HepG2 (cell line): ENCODE measurements around the gene HEXD. TPM values are rescaled to one million over a fixed set of nuclear protein-coding genes. Genes with fewer than 3 reads are reported as not detected.

Source experiments
- ATAC-seq: fragments of 200-7000 bp; cut with Tn5 transposase; 3 replicates; pipeline ENCODE4 v1.9.1; 2020; ENCODE audit warnings: mild to moderate bottlenecking, moderate library complexity
- BruUV-seq: library from RNA; stranded (reverse); fragments of 400-500 nt; replicated peaks from 2 replicates; lab custom pipeline; 2021; lab: Mats Ljungman, UMichigan
- CTCF ChIA-PET: fragments of 300-600 bp; formaldehyde crosslinking; extraction: SDS; loops from one replicate; lab custom pipeline; 2021; ENCODE audit warnings: low total read pairs, inconsistent platforms, low intra/inter-chr PET ratio; lab: Yijun Ruan, JAX
- POLR2A ChIA-PET: fragments of 350-600 bp; sonication (Branson Sonifier 250); formaldehyde crosslinking; loops from one replicate; lab custom pipeline; 2020; ENCODE audit warnings: antibody characterized with exemption, inconsistent platforms; lab: Yijun Ruan, JAX
- DNase-seq: peaks from one replicate; pipeline ENCODE4 v3.0.0-alpha.2; 2015; ENCODE audit warnings: low spot score
- FAIRE-seq: peaks from 3 replicates; lab custom pipeline; 2011; peaks lifted over from hg19 to GRCh38; lab: Jason Lieb, UNC
- H2AFZ ChIP-seq: one replicate; pipeline ENCODE4 v1.6.1; 2011; ENCODE audit warnings: low read length, inconsistent platforms
- H3K27ac ChIP-seq: fragments of 300-600 bp; 3 replicates; pipeline ENCODE4 v1.8.0; 2011; ENCODE audit warnings: mixed run types, mild to moderate bottlenecking, mixed read lengths, low read length, inconsistent platforms; ENCODE audit not compliant: insufficient read depth; ENCODE audit errors: extremely low read length
- H3K27me3 ChIP-seq, 2 experiments: fragments of 200-600 bp in 1 of 2; 2 replicates in 1 of 2; 3 replicates in 1 of 2; pipeline versions ENCODE4 v1.6.0 to v1.8.0; 2011; ENCODE audit warnings: low read length in 2 of 2, mild to moderate bottlenecking in 2 of 2, moderate library complexity in 2 of 2, inconsistent platforms in 1 of 2; ENCODE audit not compliant: insufficient read depth in 2 of 2, control insufficient read depth in 1 of 2
- H3K36me3 ChIP-seq, 2 experiments: fragments of 200-600 bp in 1 of 2; replicated peaks in 1 of 2; 2 replicates in 1 of 2; 3 replicates in 1 of 2; pipeline versions ENCODE4 v1.5.1 to v1.8.0; 2011; ENCODE audit warnings: low read length in 2 of 2, inconsistent platforms in 1 of 2; ENCODE audit not compliant: insufficient read depth in 2 of 2, control insufficient read depth in 1 of 2
- H3K4me1 ChIP-seq: 2 replicates; pipeline ENCODE4 v1.5.1; 2012; ENCODE audit warnings: low read length, inconsistent platforms; ENCODE audit not compliant: insufficient read depth
- H3K4me2 ChIP-seq: 2 replicates; pipeline ENCODE4 v1.6.0; 2011; ENCODE audit warnings: low read depth, low read length, inconsistent platforms
- H3K4me3 ChIP-seq, 3 experiments: fragments of 200-600 bp in 1 of 3; sonication (generic), shearing (Covaris generic) in 1 of 3; replicated peaks in 1 of 3; 2 replicates each; pipeline ENCODE4 v1.5.1; 2011 to 2016; ENCODE audit warnings: low read length in 3 of 3, inconsistent platforms in 2 of 3, low read depth in 2 of 3, mild to moderate bottlenecking in 2 of 3, control low read depth in 1 of 3, mixed read lengths in 1 of 3; ENCODE audit not compliant: insufficient read depth in 1 of 3
- H3K79me2 ChIP-seq: one replicate; pipeline ENCODE4 v1.6.1; 2011; ENCODE audit warnings: low read length, inconsistent platforms; ENCODE audit not compliant: insufficient read depth
- H3K9ac ChIP-seq: 2 replicates; pipeline ENCODE4 v1.6.0; 2011; ENCODE audit warnings: mild to moderate bottlenecking, low read depth, low read length, inconsistent platforms; ENCODE audit not compliant: insufficient read depth
- H3K9me3 ChIP-seq: 2 replicates; pipeline ENCODE4 v1.5.1; 2012; ENCODE audit warnings: mild to moderate bottlenecking, low read length
- H4K20me1 ChIP-seq: 2 replicates; pipeline ENCODE4 v1.6.0; 2011; ENCODE audit warnings: inconsistent platforms, mild to moderate bottlenecking, low read length, moderate library complexity; ENCODE audit not compliant: insufficient read depth
- AGO2 ChIP-seq: fragments of 200-400 bp; formaldehyde crosslinking; optimal IDR thresholded peaks from 2 replicates; pipeline ENCODE3; 2017; ENCODE audit warnings: mild to moderate bottlenecking, low read depth, low read length, moderate library complexity
- MTF2 ChIP-seq: sonication (generic); formaldehyde crosslinking; IDR thresholded peaks from 2 replicates; pipeline ENCODE4 v1.5.0; 2020; ENCODE audit warnings: missing genetic modification reagents, borderline replicate concordance
- MYC ChIP-seq: sonication (generic); formaldehyde crosslinking; IDR thresholded peaks from 2 replicates; pipeline ENCODE4 v1.9.0; 2021; ENCODE audit warnings: missing genetic modification reagents, borderline replicate concordance
- ZNF224 ChIP-seq: sonication (generic); formaldehyde crosslinking; IDR thresholded peaks from 2 replicates; pipeline ENCODE4 v1.5.0; 2020; ENCODE audit warnings: mild to moderate bottlenecking, missing genetic modification reagents
- ZNF280D ChIP-seq: sonication (generic); formaldehyde crosslinking; IDR thresholded peaks from 2 replicates; pipeline ENCODE4 v1.5.1; 2020; ENCODE audit warnings: mild to moderate bottlenecking, missing genetic modification reagents
- ZNF367 ChIP-seq: sonication (generic); formaldehyde crosslinking; IDR thresholded peaks from 2 replicates; pipeline ENCODE4 v1.4.0; 2020; ENCODE audit warnings: missing genetic modification reagents, borderline replicate concordance
- ZNF589 ChIP-seq: sonication (generic); formaldehyde crosslinking; conservative IDR thresholded peaks from 2 replicates; pipeline ENCODE4 v1.8.0; 2022; ENCODE audit warnings: mild to moderate bottlenecking, moderate library complexity, missing genetic modification reagents
- ZNF737 ChIP-seq: sonication (generic); formaldehyde crosslinking; IDR thresholded peaks from 2 replicates; pipeline ENCODE4 v1.5.0; 2020; ENCODE audit warnings: missing genetic modification reagents, mild to moderate bottlenecking, borderline replicate concordance
- ZNF776 ChIP-seq: sonication (generic); formaldehyde crosslinking; IDR thresholded peaks from 2 replicates; pipeline ENCODE4 v1.4.0; 2020; ENCODE audit warnings: mild to moderate bottlenecking, missing genetic modification reagents
- whole genome bisulfite sequencing: methylation state at CpG from one replicate; pipeline ENCODE4 v1.1.6; 2017; ENCODE audit warnings: low lambda C conversion rate; 5-methylcytosine and 5-hydroxymethylcytosine counted together
- in situ Hi-C: cut with HindIII; loops from 2 replicates; pipeline ENCODE4 v1.10.0; 2017; ENCODE audit warnings: low pct_unique_long_range_greater_than_20kb; ENCODE audit not compliant: extremely low pct_ligation_motif_present
- intact Hi-C: fragments of 100-400 bp; cut with micrococcal nuclease; formaldehyde crosslinking; loops from one replicate; pipeline ENCODE4 v1.10.0; 2022; ENCODE audit not compliant: unreplicated experiment
- polyA plus RNA-seq, 8 experiments: library from polyadenylated mRNA; depleted of rRNA in 3 of 8; stranded (reverse) in 7 of 8; unstranded in 1 of 8; fragments of >200 nt; fragmentation: Illumina TruSeq in 4 of 8; extraction: Trizol in 4 of 8; gene quantifications; 2 replicates each; pipeline versions ENCODE4 v1.2.1 to v1.2.3, GENCODE V29; 2011 to 2016; ENCODE audit warnings: low read depth in 4 of 8, missing spikeins in 1 of 8, mixed read lengths in 1 of 8; ENCODE audit not compliant: insufficient read depth in 1 of 8
- total RNA-seq, 5 experiments: library from RNA; depleted of rRNA; stranded (reverse); fragments of >200 nt; fragmentation: Illumina TruSeq; extraction: Trizol; gene quantifications; 2 replicates each; pipeline ENCODE4 v1.2.3, GENCODE V29; 2016; ENCODE audit warnings: low read depth in 1 of 5
- TF ChIP-seq, protein P1 (sequence below): sonication (generic); formaldehyde crosslinking; IDR thresholded peaks from 2 replicates; pipeline ENCODE4 v1.4.0; 2020; ENCODE audit warnings: missing genetic modification reagents, borderline replicate concordance

The HEXD gene
- total and polyA plus RNA-seq, 2 of the 13 experiments (the other 11 are each of a cell fraction or from before 2014, with no cell fraction given): 22.3 to 41.8 TPM

DNA sequence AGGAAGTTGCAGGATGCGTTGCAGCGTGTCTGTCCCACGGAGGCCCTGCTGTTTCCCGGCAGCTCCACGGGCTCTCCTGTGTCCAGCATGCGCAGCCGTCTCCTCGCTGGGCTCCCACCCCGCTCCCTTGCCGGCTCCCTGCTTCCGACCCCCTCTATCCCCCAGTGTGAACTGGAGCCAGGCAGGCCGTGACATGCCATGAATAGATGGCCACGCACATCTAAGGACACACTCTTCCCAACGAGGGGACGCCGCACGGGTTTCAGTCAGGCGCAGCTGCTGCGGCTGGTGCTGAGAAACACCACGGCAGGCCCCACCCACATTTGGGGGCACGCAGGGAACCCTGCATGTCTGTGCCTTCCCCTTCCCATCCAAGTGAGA, 9.2 kb upstream of the HEXD start:
- Histone ChIP-seq H3K27me3 (no peaks in the 10 kb centered on the region), H3K4me3 (no peak overlapping the region), H4K20me1 (peaks cover 5% of the 10 kb centered on the region; the same call in 1 of the 2 replicates), H2AFZ (no peak overlapping the region), H3K4me1 (peaks cover 25% of the 10 kb centered on the region), H3K36me3 (peaks cover 10% of the 10 kb centered on the region in 2 experiments; a peak in 4 of 5 replicates), H3K27ac (no peak overlapping the region), H3K4me2 (no peak overlapping the region), H3K79me2 (no peaks in the 10 kb centered on the region), H3K9ac (no peak overlapping the region), H3K9me3 (no peaks in the 10 kb centered on the region)
- CTCF ChIA-PET: no interaction called here
- TF ChIP-seq AGO2 (peak; percentile 46), ZNF776 (CRISPR knock-in tag) (no peak)
- BruUV-seq: no TSS peak
- WGBS: 95% methylated on average over 21 of the region's 21 CpGs
- DNase-seq (no peak), ATAC-seq (no peak), FAIRE-seq (no peak)
- intact Hi-C loops (no loop called here), in situ Hi-C loops (no loop called here)
- POLR2A ChIA-PET: no interaction called here

GRCh38 chr17:82410014-82410716, 8.0 kb upstream of the HEXD start:
- Histone ChIP-seq H3K4me1 (peaks cover 25% of the 10 kb centered on the region), H3K9me3 (no peaks in the 10 kb centered on the region), H4K20me1 (peaks cover 17% of the 10 kb centered on the region; the same call in 1 of the 2 replicates), H2AFZ (no peak overlapping the region), H3K27me3 (no peaks in the 10 kb centered on the region), H3K9ac (no peak overlapping the region), H3K36me3 (peaks cover 7 to 15% of the 10 kb centered on the region in 2 experiments; a peak in 3 of 5 replicates), H3K4me3 (no peak overlapping the region), H3K27ac (no peak overlapping the region), H3K79me2 (no peaks in the 10 kb centered on the region), H3K4me2 (no peak overlapping the region)
- intact Hi-C loops (no loop called here), in situ Hi-C loops (loop anchor here (5.0 kb wide), 1 partner anchor 58 kb away; no protein-coding TSS in a partner anchor)
- ChIA-PET CTCF (no interaction called here), POLR2A (interaction anchor here (0.6 kb wide), 1 partner anchor 140 kb away, joined by 3 read pairs; no protein-coding TSS in a partner anchor)
- 98% methylated on average over 11 of the region's 14 CpGs for WGBS
- DNase-seq (no peak), FAIRE-seq (no peak), ATAC-seq (no peak)
- BruUV-seq: no TSS peak
- TF ChIP-seq, protein P1, sequence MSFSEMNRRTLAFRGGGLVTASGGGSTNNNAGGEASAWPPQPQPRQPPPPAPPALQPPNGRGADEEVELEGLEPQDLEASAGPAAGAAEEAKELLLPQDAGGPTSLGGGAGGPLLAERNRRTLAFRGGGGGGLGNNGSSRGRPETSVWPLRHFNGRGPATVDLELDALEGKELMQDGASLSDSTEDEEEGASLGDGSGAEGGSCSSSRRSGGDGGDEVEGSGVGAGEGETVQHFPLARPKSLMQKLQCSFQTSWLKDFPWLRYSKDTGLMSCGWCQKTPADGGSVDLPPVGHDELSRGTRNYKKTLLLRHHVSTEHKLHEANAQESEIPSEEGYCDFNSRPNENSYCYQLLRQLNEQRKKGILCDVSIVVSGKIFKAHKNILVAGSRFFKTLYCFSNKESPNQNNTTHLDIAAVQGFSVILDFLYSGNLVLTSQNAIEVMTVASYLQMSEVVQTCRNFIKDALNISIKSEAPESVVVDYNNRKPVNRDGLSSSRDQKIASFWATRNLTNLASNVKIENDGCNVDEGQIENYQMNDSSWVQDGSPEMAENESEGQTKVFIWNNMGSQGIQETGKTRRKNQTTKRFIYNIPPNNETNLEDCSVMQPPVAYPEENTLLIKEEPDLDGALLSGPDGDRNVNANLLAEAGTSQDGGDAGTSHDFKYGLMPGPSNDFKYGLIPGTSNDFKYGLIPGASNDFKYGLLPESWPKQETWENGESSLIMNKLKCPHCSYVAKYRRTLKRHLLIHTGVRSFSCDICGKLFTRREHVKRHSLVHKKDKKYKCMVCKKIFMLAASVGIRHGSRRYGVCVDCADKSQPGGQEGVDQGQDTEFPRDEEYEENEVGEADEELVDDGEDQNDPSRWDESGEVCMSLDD: no peak
- TF ChIP-seq ZNF589 (no peak), ZNF737 (CRISPR knock-in tag) (no peak), MYC (CRISPR knock-in tag) (no peak), ZNF367 (CRISPR knock-in tag) (no peak), ZNF224 (no peak), MTF2 (CRISPR knock-in tag) (no peak), ZNF280D (CRISPR knock-in tag) (no peak)
